Measurements from ENCODE around the gene FABP2.
"Not testable (repeated sequence)": the region's sequence is repeated elsewhere in the genome, so short reads cannot be mapped to it uniquely, and the experiment has no call there.

DNA sequence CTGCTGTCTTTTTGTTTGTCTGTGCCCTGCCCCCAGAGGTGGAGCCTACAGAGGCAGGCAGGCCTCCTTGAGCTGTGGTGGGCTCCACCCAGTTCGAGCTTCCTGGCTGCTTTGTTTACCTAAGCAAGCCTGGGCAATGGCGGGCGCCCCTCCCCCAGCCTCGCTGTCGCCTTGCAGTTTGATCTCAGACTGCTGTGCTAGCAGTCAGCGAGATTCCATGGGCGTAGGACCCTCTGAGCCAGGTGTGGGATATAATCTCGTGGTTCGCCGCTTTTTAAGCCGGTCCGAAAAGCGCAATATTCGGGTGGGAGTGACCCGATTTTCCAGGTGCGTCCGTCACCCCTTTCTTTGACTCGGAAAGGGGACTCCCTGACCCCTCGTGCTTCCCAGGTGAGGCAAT lies 42.4 kb downstream of the FABP2 start:
- TF ChIP-seq, protein P1, sequence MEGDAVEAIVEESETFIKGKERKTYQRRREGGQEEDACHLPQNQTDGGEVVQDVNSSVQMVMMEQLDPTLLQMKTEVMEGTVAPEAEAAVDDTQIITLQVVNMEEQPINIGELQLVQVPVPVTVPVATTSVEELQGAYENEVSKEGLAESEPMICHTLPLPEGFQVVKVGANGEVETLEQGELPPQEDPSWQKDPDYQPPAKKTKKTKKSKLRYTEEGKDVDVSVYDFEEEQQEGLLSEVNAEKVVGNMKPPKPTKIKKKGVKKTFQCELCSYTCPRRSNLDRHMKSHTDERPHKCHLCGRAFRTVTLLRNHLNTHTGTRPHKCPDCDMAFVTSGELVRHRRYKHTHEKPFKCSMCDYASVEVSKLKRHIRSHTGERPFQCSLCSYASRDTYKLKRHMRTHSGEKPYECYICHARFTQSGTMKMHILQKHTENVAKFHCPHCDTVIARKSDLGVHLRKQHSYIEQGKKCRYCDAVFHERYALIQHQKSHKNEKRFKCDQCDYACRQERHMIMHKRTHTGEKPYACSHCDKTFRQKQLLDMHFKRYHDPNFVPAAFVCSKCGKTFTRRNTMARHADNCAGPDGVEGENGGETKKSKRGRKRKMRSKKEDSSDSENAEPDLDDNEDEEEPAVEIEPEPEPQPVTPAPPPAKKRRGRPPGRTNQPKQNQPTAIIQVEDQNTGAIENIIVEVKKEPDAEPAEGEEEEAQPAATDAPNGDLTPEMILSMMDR (conservative IDR thresholded peaks at IDR 0.05) = not testable (repeated sequence)
- TF ChIP-seq EZH2 (IDR thresholded peaks at IDR 0.05; ENCODE audit: low read depth) = not testable (repeated sequence)

Measured in PC-9 (cell line).